ENCODE results near the gene LHFPL3.

GRCh38 chr7:104453190-104453589, 124.8 kb downstream of the LHFPL3 start:
- TF ChIP-seq CTCF (IDR thresholded peaks at IDR 0.05) = no peak
- TF ChIP-seq POLR2A (IDR thresholded peaks at IDR 0.05) = no peak

All from adrenal gland (tissue), 5 donors.